ENCODE results near the gene SOX10.
"Not testable (repeated sequence)": the region's sequence is repeated elsewhere in the genome, so short reads cannot be mapped to it uniquely, and the experiment has no call there.

The SOX10 gene

GRCh38 chr22:37959231-37959825, 25.0 kb downstream of the SOX10 start:
- DNase-seq, result no peak

DNA sequence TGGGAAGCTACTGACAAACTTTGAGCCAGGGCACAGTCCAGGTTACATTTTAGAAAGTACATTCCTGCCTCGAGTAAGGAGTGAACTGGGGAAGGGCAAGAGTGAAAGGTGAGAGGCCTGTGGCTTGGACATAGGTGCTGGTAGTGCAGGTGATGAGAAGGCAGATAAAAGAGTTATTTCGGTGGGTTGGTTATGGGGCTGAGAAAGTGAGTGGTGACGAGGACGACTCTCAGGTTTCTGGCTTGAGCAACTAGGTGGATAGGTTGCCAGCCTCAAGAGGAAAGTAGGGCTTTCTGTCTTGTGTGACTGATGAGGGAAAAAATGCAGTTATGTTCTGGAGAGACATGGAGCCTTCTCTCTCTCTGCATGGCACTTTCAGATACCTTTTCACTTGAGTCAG, 27.1 kb downstream of the SOX10 start:
- DNase-seq, result no peak

DNA sequence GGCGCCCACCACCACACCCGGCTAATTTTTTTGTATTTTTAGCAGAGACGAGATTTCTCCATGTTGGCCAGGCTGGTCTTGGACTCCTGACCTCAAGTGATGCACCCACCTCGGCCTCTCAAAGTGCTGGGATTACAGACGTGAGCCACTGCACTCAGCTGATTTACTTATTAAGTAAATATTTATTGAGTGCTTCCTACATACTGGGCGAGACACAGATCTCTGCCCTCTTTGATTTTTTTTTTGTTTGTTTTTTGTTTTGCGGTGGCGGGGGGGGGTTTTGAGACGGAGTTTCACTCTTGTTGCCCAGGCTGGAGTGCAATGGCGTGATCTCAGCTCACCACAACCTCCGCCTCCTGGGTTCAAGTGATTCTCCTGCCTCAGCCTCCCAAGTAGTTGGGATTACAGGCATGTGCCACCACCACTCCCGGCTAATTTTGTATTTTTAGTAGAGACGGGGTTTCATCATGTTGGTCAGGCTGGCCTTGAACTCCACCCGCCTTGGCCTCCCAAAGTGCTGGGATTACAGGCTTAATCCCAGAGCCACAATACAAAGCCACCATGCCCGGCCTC, 28.4 kb downstream of the SOX10 start:
- DNase-seq, result not testable (repeated sequence)

GRCh38 chr22:37954686-37955085, 29.7 kb downstream of the SOX10 start:
- DNase-seq, result no peak

GRCh38 chr22:37953437-37954179, 30.7 kb downstream of the SOX10 start, which contains the start of the genes C22orf23 and POLR2F:
C22orf23 (minus strand) TSS chr22:37953601; CDS start chr22:37953149, 452 bp downstream.
POLR2F (plus strand) TSS chr22:37953699; CDS start chr22:37953788, 89 bp downstream.
- peak; percentile 97 for DNase-seq

GRCh38 chr22:37953062-37953436, 31.3 kb downstream of the SOX10 start:
- no peak for DNase-seq

DNA sequence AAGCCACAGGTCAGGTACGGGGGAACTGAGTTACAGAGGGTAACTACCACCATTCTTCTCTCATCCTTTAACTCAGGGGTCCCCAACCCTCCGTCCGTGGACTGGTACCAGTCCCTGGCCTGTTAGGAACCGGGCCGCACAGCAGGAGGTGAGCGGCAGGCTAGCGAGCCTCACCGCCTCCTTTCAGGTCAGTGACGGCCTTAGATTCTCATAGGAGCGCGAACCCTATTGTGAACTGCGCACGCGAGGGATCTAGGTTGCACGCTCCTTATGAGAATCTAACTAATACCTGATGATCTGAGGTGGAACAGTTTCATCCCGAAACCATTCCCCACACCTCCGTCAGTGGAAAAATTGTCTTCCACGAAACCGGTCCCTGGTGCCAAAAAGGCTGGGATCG, 31.7 kb downstream of the SOX10 start:
- not testable (repeated sequence) for DNase-seq

DNA sequence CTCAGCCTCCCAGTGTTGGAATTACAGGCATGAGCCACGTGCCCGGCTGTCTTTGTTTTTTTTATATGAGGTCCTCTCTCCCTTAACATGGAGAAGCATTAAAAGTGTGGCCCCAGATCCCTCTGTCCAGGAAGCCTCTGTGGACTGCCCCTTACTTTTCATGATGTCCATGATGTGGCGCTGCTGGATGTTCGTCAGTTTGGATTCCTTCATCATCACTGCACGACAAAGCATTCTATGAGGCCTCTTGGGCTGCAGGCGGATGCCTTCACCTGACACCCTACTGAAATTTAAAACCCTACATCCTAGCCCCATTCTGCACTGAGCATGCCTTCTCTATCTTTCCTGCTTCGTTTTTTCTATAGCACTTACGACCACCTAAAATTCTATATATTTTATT, 33.0 kb downstream of the SOX10 start:
- no peak for DNase-seq

DNA sequence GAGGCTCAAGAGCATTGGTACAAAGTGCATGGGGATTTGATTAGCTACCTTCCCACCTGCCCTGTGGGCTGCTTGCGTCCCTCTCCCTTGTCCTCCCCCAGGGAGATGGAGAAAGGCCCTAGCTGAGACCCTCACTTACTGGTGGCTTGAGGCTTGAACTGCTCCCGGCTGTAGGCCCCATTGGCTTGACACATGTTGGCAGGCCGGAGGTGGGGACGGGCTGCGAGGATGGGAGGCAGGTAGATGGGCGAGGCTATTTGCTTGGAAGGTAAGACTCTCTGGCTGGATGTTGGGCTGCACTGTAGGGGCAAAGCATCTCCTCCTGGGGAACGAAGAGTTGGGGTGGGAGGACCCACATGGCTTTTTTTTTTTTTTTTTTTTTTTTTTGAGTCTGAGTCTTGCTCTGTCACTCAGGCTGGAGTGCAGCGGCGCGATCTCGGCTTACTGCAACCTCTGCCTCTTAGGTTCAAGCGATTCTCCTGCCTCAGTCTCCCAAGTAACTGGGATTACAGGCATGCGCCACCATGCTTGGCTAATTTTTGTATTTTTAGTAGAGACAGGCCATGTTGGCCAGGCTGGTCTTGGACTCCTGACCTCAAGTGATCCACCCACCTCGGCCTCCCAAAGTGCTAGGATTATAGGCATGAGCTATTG, 37.1 kb downstream of the SOX10 start:
- not testable (repeated sequence) for DNase-seq

GRCh38 chr22:37944423-37944822, 39.9 kb downstream of the SOX10 start:
- not testable (repeated sequence) for DNase-seq

DNA sequence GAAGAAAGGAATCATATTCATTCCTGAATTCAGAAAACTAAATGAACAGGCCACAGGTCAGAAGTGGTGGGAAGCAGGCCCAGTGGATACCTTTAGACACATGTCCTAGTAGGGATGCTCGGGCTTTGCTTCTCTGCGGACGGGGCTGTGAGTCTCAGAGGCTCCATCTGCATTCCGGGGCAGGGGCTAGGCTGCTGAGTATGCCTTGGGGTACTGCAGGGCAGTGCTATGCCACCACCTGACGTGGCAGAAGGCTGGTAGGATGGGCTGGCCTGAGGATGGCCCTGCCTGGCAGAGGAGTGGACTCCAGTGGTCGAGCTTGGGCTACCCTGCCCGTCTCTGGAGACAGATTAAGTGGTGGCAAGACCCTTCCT, 40.5 kb downstream of the SOX10 start:
- DNase-seq, result no peak

DNA sequence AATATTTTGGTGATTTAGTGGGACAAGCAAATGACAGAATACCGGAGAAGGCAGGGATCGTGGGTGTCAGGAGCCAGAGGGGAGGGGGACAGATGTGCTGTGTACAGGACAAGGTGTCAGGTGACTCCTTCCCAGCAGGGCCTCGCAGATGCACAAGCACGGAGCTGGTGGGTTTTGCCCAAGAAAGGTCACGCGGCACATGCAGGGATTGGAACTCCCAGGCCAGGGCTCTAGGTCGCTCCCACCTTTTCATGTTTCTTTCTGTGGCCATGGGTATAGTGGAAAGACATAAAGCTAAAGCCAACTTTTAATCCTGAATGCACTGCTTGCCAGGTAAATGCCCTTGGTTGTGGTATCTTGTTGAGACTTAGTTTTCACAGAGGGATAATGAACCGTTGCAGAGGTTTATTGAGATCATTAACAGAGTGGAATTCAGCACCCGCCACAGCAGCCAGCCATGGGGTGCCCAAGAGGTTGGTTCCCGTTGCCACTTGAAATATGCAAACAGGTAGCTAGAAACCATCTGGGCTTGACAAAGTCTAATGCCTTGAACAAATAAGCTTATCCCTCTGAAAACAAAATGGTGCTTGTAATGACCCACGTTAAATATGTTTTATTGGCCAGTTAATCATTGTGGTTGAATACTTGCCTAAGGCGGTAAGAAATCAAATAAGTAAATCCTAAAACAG, 41.1 kb downstream of the SOX10 start:
- DNase-seq, result no peak

DNA sequence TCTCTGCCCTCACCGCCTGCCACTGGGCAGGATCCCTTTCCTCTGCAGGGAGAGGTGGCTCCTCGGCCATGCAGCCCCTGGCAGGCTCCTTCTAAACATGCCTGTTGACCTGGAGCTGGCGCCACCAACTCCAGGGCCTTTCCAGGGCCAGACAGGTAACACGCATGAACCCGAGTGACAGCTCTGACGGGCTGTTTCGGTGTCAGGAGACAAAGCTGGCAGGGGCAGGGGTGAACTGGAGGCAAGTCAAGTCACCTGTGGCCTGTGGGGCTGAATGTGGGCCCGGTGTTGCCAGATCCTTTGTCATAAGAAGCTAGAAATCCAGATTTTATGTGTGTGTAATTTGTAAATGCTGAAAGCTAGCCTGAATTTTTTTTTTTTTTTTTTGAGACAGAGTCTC, 42.2 kb downstream of the SOX10 start:
- DNase-seq, result no peak

DNA sequence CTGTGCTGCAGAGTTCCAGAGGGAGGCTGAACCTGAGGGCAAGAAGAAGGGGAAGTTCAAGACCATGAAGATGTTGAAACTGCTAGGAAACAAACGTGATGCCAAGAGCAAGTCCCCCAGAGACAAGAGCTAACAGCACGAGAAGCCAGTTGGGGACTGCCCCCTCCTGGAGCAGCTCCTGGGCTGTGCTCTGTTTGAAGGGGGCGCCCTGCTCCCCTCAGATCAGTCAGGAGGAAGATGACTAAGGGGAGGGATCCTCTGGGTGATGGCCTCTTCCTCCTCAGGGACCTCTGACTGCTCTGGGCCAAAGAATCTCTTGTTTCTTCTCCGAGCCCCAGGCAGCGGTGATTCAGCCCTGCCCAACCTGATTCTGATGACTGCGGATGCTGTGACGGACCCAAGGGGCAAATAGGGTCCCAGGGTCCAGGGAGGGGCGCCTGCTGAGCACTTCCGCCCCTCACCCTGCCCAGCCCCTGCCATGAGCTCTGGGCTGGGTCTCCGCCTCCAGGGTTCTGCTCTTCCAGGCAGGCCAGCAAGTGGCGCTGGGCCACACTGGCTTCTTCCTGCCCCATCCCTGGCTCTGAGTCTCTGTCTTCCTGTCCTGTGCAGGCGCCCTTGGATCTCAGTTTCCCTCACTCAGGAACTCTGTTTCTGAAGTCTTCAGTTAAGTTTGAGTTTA, 43.5 kb downstream of the SOX10 start:
- no peak for DNase-seq

DNA sequence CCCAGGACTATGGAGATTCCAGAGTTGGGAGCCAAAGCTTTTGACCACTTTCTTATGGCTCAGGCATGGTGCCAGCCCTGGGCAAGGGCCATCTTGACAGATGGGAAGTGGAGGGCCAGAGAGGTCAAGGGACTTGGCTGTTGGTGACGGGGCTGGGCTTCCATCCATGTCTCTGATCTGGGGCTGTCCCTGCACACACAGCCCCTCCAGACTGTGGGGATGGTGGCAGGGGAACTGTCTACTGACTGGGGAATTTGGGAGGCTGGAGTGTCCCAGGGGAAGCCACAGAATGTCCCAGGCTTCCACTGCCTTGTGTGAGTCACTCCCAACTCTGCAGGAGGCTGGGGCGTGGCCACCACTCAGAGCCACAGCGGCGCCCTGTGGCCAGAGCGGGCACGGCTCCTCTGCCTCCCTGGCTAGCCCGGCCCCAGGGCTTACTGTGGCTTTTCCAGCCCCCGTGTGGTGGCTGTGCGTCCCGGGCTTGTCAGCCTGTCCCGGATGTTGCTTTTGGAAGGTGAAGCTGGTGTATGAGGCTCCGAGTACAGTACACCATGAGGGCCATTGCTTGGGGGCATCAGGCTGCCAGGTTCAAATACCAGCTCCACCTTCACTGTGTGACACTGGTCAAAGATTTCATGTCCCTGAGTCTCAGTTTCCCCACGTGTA, 50.5 kb downstream of the SOX10 start:
- DNase-seq, result peak; percentile 81

GRCh38 chr22:37932821-37933578, 51.4 kb downstream of the SOX10 start:
- no peak for DNase-seq

DNA sequence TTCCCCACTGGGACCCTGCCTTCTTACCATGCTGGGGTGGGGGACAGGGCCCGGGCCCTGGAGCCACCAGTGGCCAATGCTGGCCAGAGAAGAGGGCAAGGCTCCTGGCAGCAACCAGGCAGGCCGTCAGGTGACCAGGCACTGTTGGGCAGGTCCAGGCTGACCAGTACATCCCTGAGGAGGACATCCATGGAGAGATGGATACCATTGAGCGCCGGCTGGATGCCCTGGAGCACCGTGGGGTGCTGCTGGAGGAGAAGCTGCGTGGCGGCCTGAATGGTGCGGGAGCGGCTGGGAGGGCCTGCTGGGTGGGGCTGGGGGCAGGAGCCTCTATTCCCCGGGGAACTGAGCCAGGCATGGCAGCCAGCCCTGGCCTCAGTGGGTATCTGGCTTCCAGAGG, 52.0 kb downstream of the SOX10 start:
- no peak for DNase-seq

- DNase-seq, result no peak
Observed at GRCh38 chr22:37931893-37932389, 52.4 kb downstream of the SOX10 start.

DNA sequence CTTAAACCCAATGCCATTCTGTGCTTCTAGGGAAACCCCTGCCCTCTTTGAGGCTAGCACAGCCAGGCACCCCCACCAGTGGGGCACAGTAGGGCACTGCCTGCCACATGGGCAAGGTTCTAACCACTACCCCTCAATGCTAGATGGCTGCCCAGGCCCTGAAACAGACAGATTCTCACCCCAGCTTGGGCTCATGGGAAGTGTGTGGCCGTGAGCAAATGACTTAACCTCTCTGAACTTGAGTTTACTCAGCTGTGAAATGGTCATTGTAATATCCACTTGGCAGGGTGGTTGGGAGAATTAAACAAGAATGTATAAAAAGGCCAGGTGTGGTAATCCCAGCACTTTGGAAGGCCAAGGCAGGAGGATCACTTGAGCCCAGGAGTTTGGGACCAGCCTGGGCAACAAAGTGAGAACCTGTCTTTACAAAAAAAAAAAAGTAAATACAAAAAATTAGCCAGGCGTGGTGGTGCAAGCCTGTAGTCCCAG, 53.4 kb downstream of the SOX10 start:
- no peak for DNase-seq

DNA sequence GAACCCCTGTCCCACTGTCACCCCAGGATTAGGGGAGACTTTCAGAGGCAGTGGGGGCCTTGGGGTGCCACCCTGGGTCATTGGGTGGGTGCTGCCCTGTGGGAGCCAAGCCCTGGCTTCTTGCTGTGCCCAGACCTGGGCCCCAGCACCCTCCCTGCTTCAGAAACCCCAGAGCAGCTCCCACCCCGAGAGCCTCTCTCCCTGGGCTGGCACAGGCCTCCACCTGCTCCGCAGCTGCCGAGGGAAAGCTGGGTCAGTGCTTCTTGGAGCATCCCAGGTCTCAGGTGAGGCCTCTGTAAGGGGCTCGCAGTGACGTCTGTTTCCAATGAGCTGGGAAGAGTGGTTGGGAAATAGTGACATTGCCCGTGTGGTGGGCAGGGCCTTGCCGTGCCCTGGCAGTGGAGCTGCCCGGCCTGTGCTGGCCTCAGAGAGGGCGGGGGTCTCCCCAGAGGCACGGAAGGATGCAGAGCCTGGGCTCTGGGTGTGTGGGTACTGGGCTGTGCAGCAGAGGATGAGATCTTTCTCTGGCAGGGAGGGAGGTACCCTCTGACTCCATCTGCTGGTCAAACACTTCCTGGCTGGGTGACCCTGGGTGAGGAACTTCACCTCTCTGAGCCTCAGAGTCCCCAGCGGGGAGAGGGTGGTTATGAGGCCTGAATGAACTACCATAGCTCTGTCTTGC, 53.9 kb downstream of the SOX10 start:
- DNase-seq, result no peak

All from stimulated activated CD4-positive, alpha-beta T cell treated with anti-CD3 and anti-CD28 coated beads, Interleukin-12 subunit alpha, Interleukin-12 subunit beta, amount 100 ng/mL, for 4 hours (primary cell).